CD4-positive, alpha-beta T cell (primary cell): ENCODE results near the gene C2orf76. TPM values are rescaled to one million over a fixed set of nuclear protein-coding genes. Genes with fewer than 3 reads are reported as not detected.

ENCODE experiments used
- ATAC-seq: fragments of 200-7000 bp; cut with Tn5 transposase; one replicate; pipeline ENCODE4 v1.10.0; 2022; ENCODE audit warnings: mild to moderate bottlenecking; ENCODE audit not compliant: poor library complexity
- CTCF ChIA-PET: fragments of 350-600 bp; sonication (Branson Sonifier 250); formaldehyde crosslinking; loops from one replicate; lab custom pipeline; 2021; ENCODE audit warnings: antibody characterized with exemption, inconsistent platforms; lab: Charles Lee
- POLR2A ChIA-PET: fragments of 350-600 bp; sonication (Branson Sonifier 250); formaldehyde crosslinking; loops from one replicate; lab custom pipeline; 2021; ENCODE audit warnings: antibody characterized with exemption, inconsistent platforms; lab: Charles Lee
- DNase-seq, 14 experiments: peaks; one replicate each; pipeline ENCODE4 v3.0.0-alpha.2; 2013 to 2020; ENCODE audit warnings: mixed read lengths in 2 of 14
- H3K27ac ChIP-seq, 2 donors: one replicate each; pipeline versions ENCODE4 v1.5.1 to v1.7.0; 2013; ENCODE audit warnings: low read length in 2 of 2, low read depth in 1 of 2, mild to moderate bottlenecking in 1 of 2
- H3K27me3 ChIP-seq, 2 experiments: 1 replicate in 1 of 2; 2 replicates in 1 of 2; pipeline versions ENCODE4 v1.6.1 to v1.7.0; 2013; ENCODE audit warnings: low read length in 2 of 2, control low read depth in 1 of 2, mild to moderate bottlenecking in 1 of 2, moderate library complexity in 1 of 2; ENCODE audit not compliant: insufficient read depth in 2 of 2, control insufficient read depth in 1 of 2
- H3K36me3 ChIP-seq: one replicate; pipeline ENCODE4 v1.6.1; 2013; ENCODE audit warnings: low read length, control low read depth; ENCODE audit not compliant: insufficient read depth
- H3K4me1 ChIP-seq: one replicate; pipeline ENCODE4 v1.6.1; 2013; ENCODE audit warnings: low read length, control low read depth; ENCODE audit not compliant: insufficient read depth
- H3K4me3 ChIP-seq: one replicate; pipeline ENCODE4 v1.5.1; 2013; ENCODE audit warnings: mild to moderate bottlenecking, low read length, moderate library complexity
- H3K9me3 ChIP-seq, 2 experiments: 1 replicate in 1 of 2; 2 replicates in 1 of 2; pipeline versions ENCODE4 v1.6.1 to v1.7.0; 2013; ENCODE audit warnings: low read length in 2 of 2, mild to moderate bottlenecking in 2 of 2, control low read depth in 1 of 2, moderate library complexity in 1 of 2; ENCODE audit not compliant: control insufficient read depth in 1 of 2, insufficient read depth in 1 of 2
- H3K27ac Mint-ChIP-seq: one replicate; pipeline ENCODE4 v1.8.0; 2020; ENCODE audit warnings: mixed read lengths
- H3K27me3 Mint-ChIP-seq: one replicate; pipeline ENCODE4 v1.8.0; 2021; ENCODE audit warnings: mixed read lengths
- H3K36me3 Mint-ChIP-seq: one replicate; pipeline ENCODE4 v1.8.0; 2021; ENCODE audit warnings: low read depth, mixed read lengths
- H3K4me1 Mint-ChIP-seq: one replicate; pipeline ENCODE4 v1.8.0; 2021; ENCODE audit warnings: low read depth, mixed read lengths
- H3K4me3 Mint-ChIP-seq: one replicate; pipeline ENCODE4 v1.8.0; 2020; ENCODE audit warnings: mild to moderate bottlenecking, mixed read lengths
- H3K9me3 Mint-ChIP-seq: one replicate; pipeline ENCODE4 v1.8.0; 2020; ENCODE audit warnings: mixed read lengths
- intact Hi-C, 2 experiments: fragments of 100-400 bp; cut with DNase I in 1 of 2; cut with micrococcal nuclease in 1 of 2; formaldehyde crosslinking; loops; one replicate each; pipeline versions ENCODE4 v1.15.1 to v1.9.0; 2023 to 2025; cut with DNase I, micrococcal nuclease
- total RNA-seq, 174 experiments: library from RNA in 2 of 174; stranded (reverse) in 2 of 174; gene quantifications; one replicate each; pipeline ENCODE4 v1.2.3 and lab custom pipeline; 2021 to 2026
- TF ChIP-seq, protein P1 (sequence below): fragments of 200-600 bp; IDR thresholded peaks from one replicate; pipeline ENCODE4 v1.8.0; 2022; ENCODE audit warnings: antibody characterized with exemption, mild to moderate bottlenecking

The C2orf76 gene
- total RNA-seq, 2 experiments from 2014 or later: 2.8 to 4.5 TPM

DNA sequence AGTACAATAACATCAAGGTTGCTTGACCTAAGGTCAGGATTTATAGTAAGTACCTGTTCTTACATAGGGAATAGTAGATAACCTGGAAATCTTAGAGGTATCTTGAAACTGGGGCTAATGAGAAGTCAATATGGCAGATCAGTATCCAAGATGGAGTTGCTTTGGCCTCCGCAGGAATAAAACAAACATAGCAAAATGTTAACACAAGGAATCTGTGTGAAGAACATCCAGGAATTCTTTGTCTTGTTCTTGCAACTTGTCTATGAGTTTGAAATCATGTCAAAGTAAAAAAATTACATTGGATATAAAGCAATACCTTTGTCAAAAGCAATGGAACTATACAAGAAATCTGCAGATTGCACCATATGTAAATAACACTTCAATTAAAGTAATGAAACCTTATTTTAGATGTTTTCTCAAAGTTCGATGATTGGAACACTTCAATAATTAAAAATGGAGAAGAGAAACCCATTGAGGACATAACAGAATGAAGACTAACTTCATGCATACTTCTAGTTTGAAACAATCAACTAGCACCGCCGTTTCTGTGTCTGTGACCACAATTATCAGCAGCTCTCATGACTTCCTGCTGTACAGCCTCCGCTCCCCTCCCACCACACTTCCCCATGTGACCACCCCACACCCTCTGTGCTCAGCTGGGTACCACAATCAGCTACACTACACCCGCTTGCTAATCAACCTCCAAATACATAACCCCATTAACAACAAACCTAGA, 27.6 kb downstream of the C2orf76 start:
- Histone ChIP-seq H3K27ac (no peak overlapping the region), H3K36me3 (no peaks in the 10 kb centered on the region), H3K4me3 (no peak overlapping the region), H3K9me3 (no peaks in the 10 kb centered on the region), H3K27me3 (no peaks in the 10 kb centered on the region), H3K4me1 (peaks cover 9% of the 10 kb centered on the region)
- Mint-ChIP-seq H3K4me1 (peaks cover 15% of the 10 kb centered on the region), H3K27ac (peak overlapping the region; percentile 59), H3K9me3 (no peaks in the 10 kb centered on the region), H3K36me3 (peaks cover 13% of the 10 kb centered on the region), H3K4me3 (peak overlapping the region; percentile 25), H3K27me3 (no peaks in the 10 kb centered on the region)
- peak; percentile 98 for ATAC-seq
- DNase-seq: peak; percentile 2 to 77 (median 30)
- POLR2A ChIA-PET: interaction anchor here (0.9 to 1.4 kb wide), 3 partner anchors 24 to 28 kb away, joined by 3 to 6 read pairs (median 3); partner anchors contain the start of genes C2orf76 and DBI
- intact Hi-C loops: no loop called here
- CTCF ChIA-PET: no interaction called here
- TF ChIP-seq, protein P1, sequence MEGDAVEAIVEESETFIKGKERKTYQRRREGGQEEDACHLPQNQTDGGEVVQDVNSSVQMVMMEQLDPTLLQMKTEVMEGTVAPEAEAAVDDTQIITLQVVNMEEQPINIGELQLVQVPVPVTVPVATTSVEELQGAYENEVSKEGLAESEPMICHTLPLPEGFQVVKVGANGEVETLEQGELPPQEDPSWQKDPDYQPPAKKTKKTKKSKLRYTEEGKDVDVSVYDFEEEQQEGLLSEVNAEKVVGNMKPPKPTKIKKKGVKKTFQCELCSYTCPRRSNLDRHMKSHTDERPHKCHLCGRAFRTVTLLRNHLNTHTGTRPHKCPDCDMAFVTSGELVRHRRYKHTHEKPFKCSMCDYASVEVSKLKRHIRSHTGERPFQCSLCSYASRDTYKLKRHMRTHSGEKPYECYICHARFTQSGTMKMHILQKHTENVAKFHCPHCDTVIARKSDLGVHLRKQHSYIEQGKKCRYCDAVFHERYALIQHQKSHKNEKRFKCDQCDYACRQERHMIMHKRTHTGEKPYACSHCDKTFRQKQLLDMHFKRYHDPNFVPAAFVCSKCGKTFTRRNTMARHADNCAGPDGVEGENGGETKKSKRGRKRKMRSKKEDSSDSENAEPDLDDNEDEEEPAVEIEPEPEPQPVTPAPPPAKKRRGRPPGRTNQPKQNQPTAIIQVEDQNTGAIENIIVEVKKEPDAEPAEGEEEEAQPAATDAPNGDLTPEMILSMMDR: no peak

DNA sequence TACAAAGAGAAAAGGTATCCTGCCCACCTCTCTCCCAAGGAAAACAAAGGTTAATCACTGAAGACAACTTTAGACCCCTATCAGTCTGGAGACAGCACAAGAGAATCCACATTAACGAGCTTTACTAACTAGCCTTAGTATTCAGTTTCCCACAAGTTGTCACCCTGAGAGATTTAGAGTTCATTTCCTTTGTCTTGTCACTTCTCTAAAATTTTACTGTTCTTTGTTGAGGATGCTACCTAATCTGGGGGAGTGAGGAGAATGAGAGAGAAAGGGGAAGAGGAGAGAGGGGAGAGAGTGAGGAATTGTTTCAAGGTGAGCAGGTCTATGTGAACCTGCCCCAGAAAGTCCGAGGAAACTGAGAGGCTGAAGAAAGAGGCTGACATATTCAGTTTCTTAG, 28.4 kb downstream of the C2orf76 start:
- TF ChIP-seq, protein P1: no peak

DNA sequence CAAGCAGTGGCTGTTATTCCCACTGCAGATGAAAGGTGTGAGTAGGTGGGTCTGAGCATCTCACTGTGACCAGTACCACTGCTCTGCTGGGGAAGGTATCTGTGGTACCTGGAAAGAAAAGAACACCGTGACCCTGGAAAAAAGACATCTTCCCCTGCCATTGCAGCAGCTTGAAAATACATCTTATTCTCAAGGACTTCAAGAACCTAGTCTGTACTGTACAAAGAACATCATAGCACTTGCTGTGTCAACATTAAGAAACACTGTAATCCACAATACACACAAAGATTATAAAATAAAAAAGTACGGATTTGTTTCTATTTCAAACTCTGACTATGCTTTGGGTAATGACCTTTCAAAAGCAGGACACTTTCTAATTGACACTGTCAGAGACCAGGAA, 28.9 kb downstream of the C2orf76 start:
- intact Hi-C loops: no loop called here
- no peaks in the 10 kb centered on the region for H3K27me3 Mint-ChIP-seq
- no peaks in the 10 kb centered on the region for H3K9me3 ChIP-seq
- H3K4me3 Mint-ChIP-seq: no peak overlapping the region
- H3K4me1 Mint-ChIP-seq: peaks cover 15% of the 10 kb centered on the region
- no peak for ATAC-seq
- H3K36me3 ChIP-seq: no peaks in the 10 kb centered on the region
- no peak overlapping the region for H3K4me3 ChIP-seq
- POLR2A ChIA-PET: no interaction called here
- H3K4me1 ChIP-seq: peaks cover 9% of the 10 kb centered on the region
- no peak overlapping the region for H3K27ac ChIP-seq
- no peak overlapping the region for H3K27ac Mint-ChIP-seq
- TF ChIP-seq, protein P1: no peak
- H3K9me3 Mint-ChIP-seq: no peaks in the 10 kb centered on the region
- peaks cover 22% of the 10 kb centered on the region for H3K36me3 Mint-ChIP-seq
- no peaks in the 10 kb centered on the region for H3K27me3 ChIP-seq
- CTCF ChIA-PET: no interaction called here
- no peak for DNase-seq

More for the DNA sequence above, 28.4 kb downstream of the C2orf76 start:
- Histone ChIP-seq H3K27me3 (no peaks in the 10 kb centered on the region), H3K36me3 (no peaks in the 10 kb centered on the region), H3K9me3 (no peaks in the 10 kb centered on the region), H3K4me1 (peaks cover 9% of the 10 kb centered on the region), H3K4me3 (no peak overlapping the region), H3K27ac (no peak overlapping the region)
- Mint-ChIP-seq H3K36me3 (peaks cover 21% of the 10 kb centered on the region), H3K9me3 (no peaks in the 10 kb centered on the region), H3K4me1 (peaks cover 15% of the 10 kb centered on the region), H3K27me3 (no peaks in the 10 kb centered on the region), H3K4me3 (no peak overlapping the region), H3K27ac (peak overlapping the region; percentile 11)
- CTCF ChIA-PET: no interaction called here
- DNase-seq: no peak
- POLR2A ChIA-PET: no interaction called here
- intact Hi-C loops: no loop called here
- ATAC-seq: no peak
